ENCODE measurements around the gene THAP12.
"Not testable (repeated sequence)": the region's sequence is repeated elsewhere in the genome, so short reads cannot be mapped to it uniquely, and the experiment has no call there.

THAP12 gene

GRCh38 chr11:76322942-76323341, 58.0 kb downstream of the THAP12 start:
- DNase-seq (ENCODE audit: low read depth in 2 of 2) = no peak
- TF ChIP-seq CTCF (IDR thresholded peaks at IDR 0.05; ENCODE audit: low read depth, low read length) = no peak
- no peak overlapping the region for H3K4me3 ChIP-seq (replicated peaks in 1 of 2; ENCODE audit: low read depth in 2 of 2, low read length in 2 of 2)

- TF ChIP-seq CTCF (IDR thresholded peaks at IDR 0.05; ENCODE audit: low read depth, low read length) = no peak
- no peak for DNase-seq (ENCODE audit: low read depth in 2 of 2)
- H3K4me3 ChIP-seq (replicated peaks in 1 of 2; ENCODE audit: low read depth in 2 of 2, low read length in 2 of 2) = no peak overlapping the region
Observed at GRCh38 chr11:76322540-76322939, 58.4 kb downstream of the THAP12 start.

- H3K4me3 ChIP-seq (replicated peaks in 1 of 2; ENCODE audit: low read depth in 2 of 2, low read length in 2 of 2) = no peak overlapping the region
- TF ChIP-seq CTCF (IDR thresholded peaks at IDR 0.05; ENCODE audit: low read depth, low read length) = no peak
- DNase-seq (ENCODE audit: low read depth in 2 of 2) = no peak
Observed at GRCh38 chr11:76321820-76322524, 59.0 kb downstream of the THAP12 start.

GRCh38 chr11:76321340-76321739, 59.6 kb downstream of the THAP12 start:
- DNase-seq (ENCODE audit: low read depth in 2 of 2) = no peak
- H3K4me3 ChIP-seq (replicated peaks in 1 of 2; ENCODE audit: low read depth in 2 of 2, low read length in 2 of 2) = no peak overlapping the region
- no peak for TF ChIP-seq CTCF (IDR thresholded peaks at IDR 0.05; ENCODE audit: low read depth, low read length)

GRCh38 chr11:76320929-76321328, 60.0 kb downstream of the THAP12 start:
- H3K4me3 ChIP-seq (replicated peaks in 1 of 2; ENCODE audit: low read depth in 2 of 2, low read length in 2 of 2) = no peak overlapping the region
- no peak for DNase-seq (ENCODE audit: low read depth in 2 of 2)
- no peak for TF ChIP-seq CTCF (IDR thresholded peaks at IDR 0.05; ENCODE audit: low read depth, low read length)

- not testable (repeated sequence) for H3K4me3 ChIP-seq (replicated peaks in 1 of 2; ENCODE audit: low read depth in 2 of 2, low read length in 2 of 2); DNase-seq (ENCODE audit: low read depth in 2 of 2)
Observed at GRCh38 chr11:76319798-76320197, 61.1 kb downstream of the THAP12 start.

- no peak overlapping the region for H3K4me3 ChIP-seq (replicated peaks in 1 of 2; ENCODE audit: low read depth in 2 of 2, low read length in 2 of 2)
Observed at GRCh38 chr11:76318744-76319384, 62.1 kb downstream of the THAP12 start.

More at GRCh38 chr11:76318744-76319384, 62.1 kb downstream of the THAP12 start:
- peak; percentile 77 to 80 for DNase-seq (ENCODE audit: low read depth in 2 of 2)
- peak; percentile 90 for TF ChIP-seq CTCF (IDR thresholded peaks at IDR 0.05; ENCODE audit: low read depth, low read length)

All from cardiac fibroblast (primary cell).